A673 (cell line): Measurements from ENCODE around the gene FOXG1. TPM values are rescaled to one million over a fixed set of nuclear protein-coding genes. Genes with fewer than 3 reads are reported as not detected.

Experiments used
- BruUV-seq: library from RNA; stranded (reverse); fragments of 400-500 nt; replicated peaks from 2 replicates; lab custom pipeline; 2021; lab: Mats Ljungman, UMichigan
- CTCF ChIA-PET: fragments of 300-600 bp; sonication (Branson Sonifier 250); formaldehyde crosslinking; loops from one replicate; lab custom pipeline; 2022; ENCODE audit warnings: antibody characterized with exemption; lab: Charles Lee
- POLR2A ChIA-PET: fragments of 300-600 bp; sonication (Branson Sonifier 250); formaldehyde crosslinking; loops from one replicate; lab custom pipeline; 2022; ENCODE audit warnings: antibody characterized with exemption; ENCODE audit not compliant: low non-redundant PET; lab: Charles Lee
- DNase-seq: peaks from one replicate; pipeline ENCODE4 v3.0.0-alpha.2; 2015; ENCODE audit warnings: low spot score
- H3K27ac ChIP-seq: fragments of 200-600 bp; sonication (generic); 2 replicates; pipeline ENCODE4 v1.5.1; 2016; ENCODE audit warnings: mixed run types, low read depth, mild to moderate bottlenecking, mixed read lengths, antibody characterized with exemption, low read length; ENCODE audit not compliant: poor library complexity, severe bottlenecking
- H3K27me3 ChIP-seq: fragments of 200-600 bp; sonication (generic); replicated peaks from 2 replicates; pipeline ENCODE4 v1.6.1; 2017; ENCODE audit warnings: mixed run types, low read depth, mild to moderate bottlenecking, mixed read lengths, antibody characterized with exemption, low read length; ENCODE audit not compliant: insufficient read depth, poor library complexity
- H3K36me3 ChIP-seq: fragments of 200-600 bp; sonication (generic); 2 replicates; pipeline ENCODE4 v1.6.1; 2016; ENCODE audit warnings: mixed run types, mild to moderate bottlenecking, mixed read lengths, antibody characterized with exemption, low read length; ENCODE audit not compliant: insufficient read depth, poor library complexity, severe bottlenecking
- H3K4me1 ChIP-seq: fragments of 200-600 bp; sonication (generic); 2 replicates; pipeline ENCODE4 v1.6.1; 2017; ENCODE audit warnings: mixed run types, mild to moderate bottlenecking, mixed read lengths, antibody characterized with exemption, low read length; ENCODE audit not compliant: insufficient read depth, poor library complexity, severe bottlenecking
- H3K4me3 ChIP-seq: fragments of 200-600 bp; sonication (generic); 2 replicates; pipeline ENCODE4 v1.5.1; 2016; ENCODE audit warnings: low read depth, mixed run types, mild to moderate bottlenecking, mixed read lengths, low read length; ENCODE audit not compliant: poor library complexity, severe bottlenecking
- H3K9me3 ChIP-seq: fragments of 200-600 bp; sonication (generic); 2 replicates; pipeline ENCODE4 v1.6.1; 2016; ENCODE audit warnings: mixed run types, low read depth, mild to moderate bottlenecking, mixed read lengths, antibody characterized with exemption, low read length; ENCODE audit not compliant: poor library complexity, severe bottlenecking
- EZH2 ChIP-seq: fragments of 200-600 bp; sonication (generic); IDR thresholded peaks from 2 replicates; pipeline ENCODE4 v1.6.1; 2017; ENCODE audit warnings: borderline replicate concordance, low read depth, mild to moderate bottlenecking, mixed read lengths, antibody characterized with exemption, low read length; ENCODE audit not compliant: poor library complexity, severe bottlenecking
- intact Hi-C: fragments of 100-400 bp; cut with micrococcal nuclease; formaldehyde crosslinking; loops from one replicate; pipeline ENCODE4 v1.10.0; 2022; ENCODE audit not compliant: unreplicated experiment
- total RNA-seq: library from RNA; stranded (reverse); gene quantifications from 2 replicates; pipeline ENCODE4 v1.2.3, GENCODE V29; 2021
- TF ChIP-seq, protein P1 (sequence below): fragments of 300-800, 200-600 bp; sonication (generic); conservative IDR thresholded peaks from 2 replicates; pipeline ENCODE4 v1.5.1; 2017; ENCODE audit warnings: low read depth, mild to moderate bottlenecking, antibody characterized with exemption, low read length, moderate library complexity, mixed read lengths

The FOXG1 gene
- total RNA-seq, 1 experiment from 2014 or later, result not detected

DNA sequence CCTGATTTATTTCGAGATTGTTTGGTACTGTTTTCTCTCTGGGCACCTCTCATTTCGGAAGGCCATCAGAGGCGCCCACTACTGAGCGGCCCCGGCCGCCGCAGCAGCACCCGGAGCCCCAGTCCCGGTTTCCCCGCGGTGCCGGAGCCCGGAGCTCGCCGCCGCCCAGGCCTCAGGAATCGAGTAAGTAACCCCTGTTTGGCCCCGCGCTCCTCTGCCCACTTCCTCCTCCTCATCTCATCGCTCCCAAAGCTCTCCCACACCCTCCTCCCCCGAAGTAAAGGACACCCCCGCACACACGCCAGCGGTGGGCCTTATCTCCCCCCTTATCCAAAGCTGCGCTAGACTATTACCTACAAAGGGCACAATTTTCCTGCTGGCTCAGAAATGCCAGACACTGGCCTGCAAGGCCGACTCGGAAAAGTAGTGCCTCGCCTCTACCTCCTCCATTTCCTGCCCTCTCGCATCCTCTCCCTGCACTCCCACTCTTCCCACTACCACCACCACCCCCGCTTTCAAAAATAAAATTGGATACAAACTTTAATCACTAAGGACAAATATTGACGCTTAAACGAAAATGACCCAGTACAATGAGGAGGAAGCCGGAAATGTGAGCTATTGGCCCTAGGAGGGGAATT lies 637 bp upstream of the FOXG1 start:
- CTCF ChIA-PET, result interaction anchor here (1.0 to 1.2 kb wide), 2 partner anchors 9 to 14 kb away, joined by 3 read pairs; no protein-coding TSS in a partner anchor
- TF ChIP-seq, protein P1, sequence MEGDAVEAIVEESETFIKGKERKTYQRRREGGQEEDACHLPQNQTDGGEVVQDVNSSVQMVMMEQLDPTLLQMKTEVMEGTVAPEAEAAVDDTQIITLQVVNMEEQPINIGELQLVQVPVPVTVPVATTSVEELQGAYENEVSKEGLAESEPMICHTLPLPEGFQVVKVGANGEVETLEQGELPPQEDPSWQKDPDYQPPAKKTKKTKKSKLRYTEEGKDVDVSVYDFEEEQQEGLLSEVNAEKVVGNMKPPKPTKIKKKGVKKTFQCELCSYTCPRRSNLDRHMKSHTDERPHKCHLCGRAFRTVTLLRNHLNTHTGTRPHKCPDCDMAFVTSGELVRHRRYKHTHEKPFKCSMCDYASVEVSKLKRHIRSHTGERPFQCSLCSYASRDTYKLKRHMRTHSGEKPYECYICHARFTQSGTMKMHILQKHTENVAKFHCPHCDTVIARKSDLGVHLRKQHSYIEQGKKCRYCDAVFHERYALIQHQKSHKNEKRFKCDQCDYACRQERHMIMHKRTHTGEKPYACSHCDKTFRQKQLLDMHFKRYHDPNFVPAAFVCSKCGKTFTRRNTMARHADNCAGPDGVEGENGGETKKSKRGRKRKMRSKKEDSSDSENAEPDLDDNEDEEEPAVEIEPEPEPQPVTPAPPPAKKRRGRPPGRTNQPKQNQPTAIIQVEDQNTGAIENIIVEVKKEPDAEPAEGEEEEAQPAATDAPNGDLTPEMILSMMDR, result no peak
- TF ChIP-seq EZH2, result peak; percentile 26
- Histone ChIP-seq H3K9me3 (no peaks in the 10 kb centered on the region), H3K36me3 (no peaks in the 10 kb centered on the region), H3K4me3 (peak overlapping the region; percentile 25), H3K27ac (no peak overlapping the region), H3K27me3 (peaks cover 89% of the 10 kb centered on the region), H3K4me1 (peaks cover 3% of the 10 kb centered on the region)
- no TSS peak for BruUV-seq
- POLR2A ChIA-PET, result no interaction called here
- DNase-seq, result no peak
- intact Hi-C loops, result no loop called here

DNA sequence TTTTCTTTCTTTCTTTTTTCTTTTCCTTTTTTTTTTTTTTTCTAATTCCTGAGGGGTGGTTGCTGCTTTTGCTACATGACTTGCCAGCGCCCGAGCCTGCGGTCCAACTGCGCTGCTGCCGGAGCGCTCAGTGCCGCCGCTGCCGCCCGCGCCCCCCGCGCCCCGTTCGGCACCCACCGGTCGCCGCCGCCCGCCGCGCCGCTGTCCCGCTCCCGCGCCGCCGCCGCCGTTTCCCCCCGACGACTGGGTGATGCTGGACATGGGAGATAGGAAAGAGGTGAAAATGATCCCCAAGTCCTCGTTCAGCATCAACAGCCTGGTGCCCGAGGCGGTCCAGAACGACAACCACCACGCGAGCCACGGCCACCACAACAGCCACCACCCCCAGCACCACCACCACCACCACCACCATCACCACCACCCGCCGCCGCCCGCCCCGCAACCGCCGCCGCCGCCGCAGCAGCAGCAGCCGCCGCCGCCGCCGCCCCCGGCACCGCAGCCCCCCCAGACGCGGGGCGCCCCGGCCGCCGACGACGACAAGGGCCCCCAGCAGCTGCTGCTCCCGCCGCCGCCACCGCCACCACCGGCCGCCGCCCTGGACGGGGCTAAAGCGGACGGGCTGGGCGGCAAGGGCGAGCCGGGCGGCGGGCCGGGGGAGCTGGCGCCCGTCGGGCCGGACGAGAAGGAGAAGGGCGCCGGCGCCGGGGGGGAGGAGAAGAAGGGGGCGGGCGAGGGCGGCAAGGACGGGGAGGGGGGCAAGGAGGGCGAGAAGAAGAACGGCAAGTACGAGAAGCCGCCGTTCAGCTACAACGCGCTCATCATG lies 654 bp downstream of the FOXG1 start:
- no peaks in the 10 kb centered on the region for H3K36me3 ChIP-seq
- H3K9me3 ChIP-seq, result no peaks in the 10 kb centered on the region
- intact Hi-C loops, result no loop called here
- no TSS peak for BruUV-seq
- POLR2A ChIA-PET, result no interaction called here
- TF ChIP-seq, protein P1, result no peak
- no peak for TF ChIP-seq EZH2
- no peak overlapping the region for H3K4me3 ChIP-seq
- peaks cover 89% of the 10 kb centered on the region for H3K27me3 ChIP-seq
- CTCF ChIA-PET, result interaction anchor here (1.0 to 1.2 kb wide), 2 partner anchors 10 to 16 kb away, joined by 3 read pairs; no protein-coding TSS in a partner anchor
- DNase-seq, result no peak
- peaks cover 3% of the 10 kb centered on the region for H3K4me1 ChIP-seq
- no peak overlapping the region for H3K27ac ChIP-seq

DNA sequence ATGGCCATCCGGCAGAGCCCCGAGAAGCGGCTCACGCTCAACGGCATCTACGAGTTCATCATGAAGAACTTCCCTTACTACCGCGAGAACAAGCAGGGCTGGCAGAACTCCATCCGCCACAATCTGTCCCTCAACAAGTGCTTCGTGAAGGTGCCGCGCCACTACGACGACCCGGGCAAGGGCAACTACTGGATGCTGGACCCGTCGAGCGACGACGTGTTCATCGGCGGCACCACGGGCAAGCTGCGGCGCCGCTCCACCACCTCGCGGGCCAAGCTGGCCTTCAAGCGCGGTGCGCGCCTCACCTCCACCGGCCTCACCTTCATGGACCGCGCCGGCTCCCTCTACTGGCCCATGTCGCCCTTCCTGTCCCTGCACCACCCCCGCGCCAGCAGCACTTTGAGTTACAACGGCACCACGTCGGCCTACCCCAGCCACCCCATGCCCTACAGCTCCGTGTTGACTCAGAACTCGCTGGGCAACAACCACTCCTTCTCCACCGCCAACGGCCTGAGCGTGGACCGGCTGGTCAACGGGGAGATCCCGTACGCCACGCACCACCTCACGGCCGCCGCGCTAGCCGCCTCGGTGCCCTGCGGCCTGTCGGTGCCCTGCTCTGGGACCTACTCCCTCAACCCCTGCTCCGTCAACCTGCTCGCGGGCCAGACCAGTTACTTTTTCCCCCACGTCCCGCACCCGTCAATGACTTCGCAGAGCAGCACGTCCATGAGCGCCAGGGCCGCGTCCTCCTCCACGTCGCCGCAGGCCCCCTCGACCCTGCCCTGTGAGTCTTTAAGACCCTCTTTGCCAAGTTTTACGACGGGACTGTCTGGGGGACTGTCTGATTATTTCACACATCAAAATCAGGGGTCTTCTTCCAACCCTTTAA lies 1.5 kb downstream of the FOXG1 start:
- Histone ChIP-seq H3K4me1 (peaks cover 3% of the 10 kb centered on the region), H3K36me3 (no peaks in the 10 kb centered on the region), H3K4me3 (no peak overlapping the region), H3K9me3 (no peaks in the 10 kb centered on the region), H3K27me3 (peaks cover 89% of the 10 kb centered on the region), H3K27ac (no peak overlapping the region)
- POLR2A ChIA-PET, result no interaction called here
- no peak for DNase-seq
- BruUV-seq, result no TSS peak
- TF ChIP-seq EZH2, result peak; percentile 73
- TF ChIP-seq, protein P1, result peak; percentile 29
- intact Hi-C loops, result no loop called here
- CTCF ChIA-PET, result no interaction called here
